HL-60/S4 (cell line): Measurements from ENCODE around the gene GALNT2.

Source experiments
- in situ Hi-C: fragments of 300-500 bp; cut with MboI; formaldehyde crosslinking; loops from 2 replicates; pipeline ENCODE4 v1.14.3; 2022; ENCODE audit warnings: low sequenced_read_pairs

The GALNT2 gene

GRCh38 chr1:230307213-230307612 is 240.2 kb downstream of the GALNT2 start:
- in situ Hi-C loops, result loop anchor here (25.0 kb wide), 3 partner anchors 645 to 1045 kb away; partner anchors contain the start of gene RAB4A

DNA sequence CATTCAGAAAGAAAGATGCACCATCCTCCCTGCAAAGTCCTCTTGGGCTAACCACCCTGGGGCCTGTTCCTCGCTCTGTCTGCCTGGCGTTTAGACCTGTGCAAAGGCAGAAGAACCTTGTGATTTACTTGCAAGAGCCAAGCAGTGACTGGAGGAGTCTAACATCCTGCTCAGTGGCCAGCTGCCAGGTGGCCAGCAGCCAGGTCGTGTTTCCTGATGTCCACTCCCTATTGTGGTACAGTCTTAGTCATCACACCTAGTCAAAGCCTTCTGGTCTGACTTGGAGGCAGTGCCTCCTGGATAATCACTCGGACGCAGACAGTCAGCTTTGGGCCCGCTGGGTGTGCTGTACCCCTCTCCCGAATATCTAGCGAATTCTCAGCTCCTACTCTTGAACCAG is 241.0 kb downstream of the GALNT2 start:
- in situ Hi-C loops, result loop anchor here (25.0 kb wide), 3 partner anchors 646 to 1046 kb away; partner anchors contain the start of gene RAB4A

GRCh38 chr1:230308821-230309220 is 241.8 kb downstream of the GALNT2 start:
- in situ Hi-C loops, result loop anchor here (25.0 kb wide), 3 partner anchors 647 to 1047 kb away; partner anchors contain the start of gene RAB4A

- in situ Hi-C loops, result loop anchor here (25.0 kb wide), 3 partner anchors 647 to 1047 kb away; partner anchors contain the start of gene RAB4A
Observed at GRCh38 chr1:230309646-230310177, 242.7 kb downstream of the GALNT2 start.

DNA sequence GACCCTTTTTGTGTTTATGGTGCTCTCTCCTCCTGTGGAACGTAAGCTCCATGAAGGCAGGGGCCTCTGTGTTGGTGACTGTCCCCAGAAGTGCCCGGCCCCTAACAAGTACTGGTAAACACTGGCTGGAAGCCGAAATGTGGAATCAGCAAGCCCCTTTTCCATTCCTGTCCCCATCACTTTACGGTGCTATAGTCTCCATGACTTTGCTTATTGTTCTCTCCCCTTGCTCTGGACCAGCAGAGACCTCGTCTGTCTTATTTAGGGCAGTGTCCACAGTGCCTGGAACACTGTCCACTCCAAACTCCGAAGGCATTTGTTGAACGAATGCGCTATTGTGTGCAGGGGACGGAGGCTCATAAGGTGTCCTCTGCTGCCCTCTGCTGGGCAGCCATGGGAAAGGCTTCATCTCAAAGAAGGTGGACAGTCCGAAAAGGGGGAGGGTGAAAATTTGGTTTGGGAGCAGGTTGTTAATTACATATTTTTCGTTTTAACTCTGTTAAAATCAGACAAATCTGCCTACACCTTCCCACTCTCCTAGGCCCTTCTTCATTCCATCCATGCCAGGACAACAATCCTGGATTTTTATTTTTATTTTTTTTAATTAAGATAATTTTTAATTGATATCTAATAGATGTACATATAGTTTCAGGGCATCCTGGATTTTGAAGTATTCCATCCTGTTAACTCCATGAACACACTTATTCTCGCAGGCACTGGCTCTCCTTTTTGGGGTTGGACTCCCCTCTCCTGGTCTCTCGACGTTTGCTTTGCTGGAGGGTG is 243.5 kb downstream of the GALNT2 start:
- in situ Hi-C loops, result loop anchor here (25.0 kb wide), 3 partner anchors 648 to 1048 kb away; partner anchors contain the start of gene RAB4A

DNA sequence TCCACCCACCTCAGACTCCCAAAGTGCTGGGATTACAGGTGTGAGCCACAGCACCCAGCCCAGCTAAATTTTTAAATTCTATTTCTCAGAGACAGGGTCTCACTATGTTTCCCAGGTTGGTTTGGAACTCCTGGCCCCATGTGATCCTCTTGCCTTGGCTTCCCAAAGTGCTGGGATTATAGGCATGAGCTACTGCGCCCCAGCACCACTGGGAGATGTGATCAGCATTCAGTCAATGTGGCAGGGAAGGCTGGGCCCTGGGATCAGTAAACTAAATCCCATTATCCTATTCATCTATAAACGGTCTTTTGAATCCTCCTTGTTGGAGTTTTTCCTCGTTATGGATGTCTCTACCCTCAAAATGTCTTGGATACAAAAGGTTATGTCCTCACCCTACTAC is 245.6 kb downstream of the GALNT2 start:
- in situ Hi-C loops, result loop anchor here (25.0 kb wide), 3 partner anchors 650 to 1050 kb away; partner anchors contain the start of gene RAB4A

- in situ Hi-C loops, result loop anchor here (25.0 kb wide), 3 partner anchors 651 to 1051 kb away; partner anchors contain the start of gene RAB4A
Observed at GRCh38 chr1:230313453-230314141, 246.6 kb downstream of the GALNT2 start.

GRCh38 chr1:230314142-230314470 is 247.1 kb downstream of the GALNT2 start:
- in situ Hi-C loops, result loop anchor here (25.0 kb wide), 3 partner anchors 652 to 1052 kb away; partner anchors contain the start of gene RAB4A

- in situ Hi-C loops, result loop anchor here (25.0 kb wide), 3 partner anchors 653 to 1053 kb away; partner anchors contain the start of gene RAB4A
Observed at GRCh38 chr1:230315099-230315498, 248.1 kb downstream of the GALNT2 start.

GRCh38 chr1:230316864-230317745 is 250.1 kb downstream of the GALNT2 start:
- in situ Hi-C loops, result loop anchor here (25.0 kb wide), 3 partner anchors 655 to 1055 kb away; partner anchors contain the start of gene RAB4A

DNA sequence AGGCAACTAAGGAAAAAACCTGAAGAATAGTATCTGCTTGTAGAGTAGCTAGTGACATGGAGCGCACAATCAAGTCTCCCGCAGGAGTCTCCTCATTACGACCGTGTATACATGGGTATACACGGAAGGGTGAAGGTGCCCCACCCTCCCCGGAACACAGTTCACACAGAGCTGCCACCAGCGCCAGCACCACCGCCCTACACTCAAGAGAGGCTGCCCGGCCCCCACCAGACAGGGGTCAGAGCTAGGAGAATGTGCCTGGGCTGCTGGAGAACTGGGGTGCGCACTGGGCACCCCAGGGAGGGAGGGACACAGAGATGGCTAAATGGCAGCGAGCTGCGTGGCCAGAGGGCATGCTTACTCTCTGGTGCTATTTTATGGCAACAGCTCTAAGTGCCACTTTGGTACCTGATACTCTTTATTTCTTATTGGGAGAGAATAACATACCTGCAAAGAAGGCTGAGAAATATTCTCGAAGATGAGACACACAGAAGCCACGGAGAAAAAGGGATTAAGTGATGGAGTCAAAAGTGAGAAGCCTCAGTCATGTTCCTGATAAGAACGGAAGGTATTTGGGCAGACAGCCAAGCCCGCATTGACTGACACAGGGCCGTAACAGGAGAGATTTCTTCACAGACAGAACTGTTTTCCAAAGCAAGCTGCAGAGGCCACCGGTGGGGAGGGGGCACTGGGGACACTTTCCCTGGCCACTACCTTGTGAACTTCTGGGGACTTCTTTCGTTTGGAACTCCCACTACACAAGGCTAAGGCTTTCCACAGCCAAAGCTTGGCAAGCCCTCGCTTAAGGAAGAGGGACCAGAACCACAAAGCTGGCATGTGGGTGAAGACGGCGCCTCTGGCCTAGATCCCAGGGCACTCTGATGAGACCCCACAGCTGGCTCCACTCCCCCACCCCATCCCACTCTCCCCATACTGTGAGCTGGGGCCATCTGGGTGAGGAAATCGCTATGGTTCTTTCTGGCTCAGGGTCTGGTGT is 251.1 kb downstream of the GALNT2 start:
- in situ Hi-C loops, result loop anchor here (25.0 kb wide), 3 partner anchors 656 to 1056 kb away; partner anchors contain the start of gene RAB4A

GRCh38 chr1:230319014-230319747 is 252.1 kb downstream of the GALNT2 start:
- in situ Hi-C loops, result loop anchor here (25.0 kb wide), 3 partner anchors 657 to 1057 kb away; partner anchors contain the start of gene RAB4A

GRCh38 chr1:230320804-230321203 is 253.8 kb downstream of the GALNT2 start:
- in situ Hi-C loops, result loop anchor here (25.0 kb wide), 3 partner anchors 659 to 1059 kb away; partner anchors contain the start of gene RAB4A

GRCh38 chr1:230321341-230321740 is 254.3 kb downstream of the GALNT2 start:
- in situ Hi-C loops, result loop anchor here (25.0 kb wide), 3 partner anchors 659 to 1059 kb away; partner anchors contain the start of gene RAB4A

GRCh38 chr1:230321741-230322420 is 254.8 kb downstream of the GALNT2 start:
- in situ Hi-C loops, result loop anchor here (25.0 kb wide), 3 partner anchors 660 to 1060 kb away; partner anchors contain the start of gene RAB4A

DNA sequence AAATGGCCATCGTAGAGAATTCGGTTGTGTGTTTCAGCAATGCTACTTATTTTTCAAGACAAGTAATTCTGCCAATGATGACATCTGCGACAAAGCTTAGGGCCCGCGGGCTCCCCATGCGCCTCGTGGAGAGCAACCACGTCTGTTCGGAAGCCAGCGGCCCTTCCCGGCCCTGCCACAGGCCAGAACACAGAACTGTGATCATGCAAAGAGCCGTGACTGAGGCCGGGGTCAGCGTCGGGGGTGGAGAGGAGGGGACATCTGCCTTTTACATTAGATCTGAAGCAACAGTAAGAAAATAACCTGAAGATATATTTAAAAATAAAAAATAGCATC is 255.4 kb downstream of the GALNT2 start:
- in situ Hi-C loops, result loop anchor here (25.0 kb wide), 3 partner anchors 660 to 1060 kb away; partner anchors contain the start of gene RAB4A

DNA sequence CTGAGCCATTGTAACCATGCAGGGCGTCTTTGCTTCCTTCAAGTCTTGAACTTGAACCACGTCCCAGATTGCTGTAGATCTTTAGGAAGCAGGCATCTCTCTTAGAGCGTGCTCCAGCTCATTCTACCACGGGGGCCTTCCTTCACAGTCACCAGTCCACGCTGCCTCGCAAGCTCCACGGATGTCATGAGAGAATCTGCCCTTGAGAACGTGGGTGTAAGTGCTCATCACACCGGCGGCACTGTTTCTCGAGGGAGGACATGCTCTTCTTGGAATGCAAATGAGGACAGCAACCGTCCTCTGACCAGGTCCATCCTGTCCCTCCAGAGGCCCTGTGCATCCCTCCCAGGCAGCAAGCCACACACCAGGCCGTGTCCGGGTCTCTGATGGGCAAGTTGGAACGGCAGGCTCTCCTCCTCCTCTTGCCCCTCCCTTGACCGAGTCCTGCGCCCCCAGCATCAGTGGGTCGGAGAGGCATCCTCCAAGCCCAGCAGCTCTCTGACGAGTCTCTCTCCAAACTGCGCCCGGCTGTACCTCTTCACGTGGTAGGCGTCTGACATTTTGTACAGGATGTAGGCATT is 256.0 kb downstream of the GALNT2 start:
- in situ Hi-C loops, result loop anchor here (25.0 kb wide), 3 partner anchors 661 to 1061 kb away; partner anchors contain the start of gene RAB4A
